Nephron progenitor cell (in vitro differentiated cells): ENCODE data around the gene HIBCH.

ENCODE experiments used
- DNase-seq: peaks from one replicate; pipeline ENCODE4 v3.0.0; 2021
- H3K27ac Mint-ChIP-seq: 2 replicates; pipeline ENCODE4 v1.8.0; 2021; ENCODE audit warnings: mild to moderate bottlenecking, moderate library complexity, mixed read lengths
- H3K27me3 Mint-ChIP-seq: 2 replicates; pipeline ENCODE4 v1.8.0; 2021; ENCODE audit warnings: mild to moderate bottlenecking, low read depth, mixed read lengths; ENCODE audit not compliant: poor library complexity
- H3K36me3 Mint-ChIP-seq: 2 replicates; pipeline ENCODE4 v1.8.0; 2021; ENCODE audit warnings: low read depth, mixed read lengths
- H3K4me1 Mint-ChIP-seq: 2 replicates; pipeline ENCODE4 v1.8.0; 2021; ENCODE audit warnings: mixed read lengths
- H3K4me3 Mint-ChIP-seq: 2 replicates; pipeline ENCODE4 v1.8.0; 2021; ENCODE audit warnings: mild to moderate bottlenecking, moderate library complexity, mixed read lengths
- H3K9me3 Mint-ChIP-seq: 2 replicates; pipeline ENCODE4 v1.8.0; 2021; ENCODE audit warnings: mild to moderate bottlenecking, moderate library complexity, mixed read lengths
- TF ChIP-seq, protein P1 (sequence below): fragments of 200-600 bp; sonication (generic); IDR thresholded peaks from 2 replicates; pipeline ENCODE4 v1.5.0; 2021; ENCODE audit warnings: antibody characterized with exemption

HIBCH gene

DNA sequence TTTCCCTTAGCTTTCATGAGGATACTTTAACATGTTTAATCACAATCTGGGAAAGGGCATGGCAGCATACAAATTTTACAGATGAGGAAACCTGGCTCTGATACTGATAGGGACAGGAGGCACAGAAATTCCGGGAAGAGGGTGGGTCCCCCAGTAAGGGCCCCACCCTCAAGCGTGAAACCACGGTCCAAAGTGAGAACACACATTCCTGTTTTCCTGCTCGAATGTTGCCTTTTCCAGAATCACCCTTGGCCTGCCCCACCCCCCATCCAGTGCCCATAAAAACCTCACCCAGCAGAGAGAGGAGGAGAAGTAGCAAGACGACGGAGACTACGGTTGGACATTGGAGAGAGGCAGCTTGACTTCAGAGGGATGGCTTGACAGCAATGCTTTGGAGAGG lies 98.2 kb downstream of the HIBCH start:
- H3K36me3 Mint-ChIP-seq: peaks cover 68% of the 10 kb centered on the region
- H3K27ac Mint-ChIP-seq: no peak overlapping the region
- peaks cover 42% of the 10 kb centered on the region for H3K9me3 Mint-ChIP-seq
- no peak overlapping the region for H3K4me3 Mint-ChIP-seq
- no peak for DNase-seq
- peaks cover 31% of the 10 kb centered on the region for H3K4me1 Mint-ChIP-seq
- H3K27me3 Mint-ChIP-seq: peaks cover 5% of the 10 kb centered on the region
- TF ChIP-seq, protein P1, sequence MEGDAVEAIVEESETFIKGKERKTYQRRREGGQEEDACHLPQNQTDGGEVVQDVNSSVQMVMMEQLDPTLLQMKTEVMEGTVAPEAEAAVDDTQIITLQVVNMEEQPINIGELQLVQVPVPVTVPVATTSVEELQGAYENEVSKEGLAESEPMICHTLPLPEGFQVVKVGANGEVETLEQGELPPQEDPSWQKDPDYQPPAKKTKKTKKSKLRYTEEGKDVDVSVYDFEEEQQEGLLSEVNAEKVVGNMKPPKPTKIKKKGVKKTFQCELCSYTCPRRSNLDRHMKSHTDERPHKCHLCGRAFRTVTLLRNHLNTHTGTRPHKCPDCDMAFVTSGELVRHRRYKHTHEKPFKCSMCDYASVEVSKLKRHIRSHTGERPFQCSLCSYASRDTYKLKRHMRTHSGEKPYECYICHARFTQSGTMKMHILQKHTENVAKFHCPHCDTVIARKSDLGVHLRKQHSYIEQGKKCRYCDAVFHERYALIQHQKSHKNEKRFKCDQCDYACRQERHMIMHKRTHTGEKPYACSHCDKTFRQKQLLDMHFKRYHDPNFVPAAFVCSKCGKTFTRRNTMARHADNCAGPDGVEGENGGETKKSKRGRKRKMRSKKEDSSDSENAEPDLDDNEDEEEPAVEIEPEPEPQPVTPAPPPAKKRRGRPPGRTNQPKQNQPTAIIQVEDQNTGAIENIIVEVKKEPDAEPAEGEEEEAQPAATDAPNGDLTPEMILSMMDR: no peak

DNA sequence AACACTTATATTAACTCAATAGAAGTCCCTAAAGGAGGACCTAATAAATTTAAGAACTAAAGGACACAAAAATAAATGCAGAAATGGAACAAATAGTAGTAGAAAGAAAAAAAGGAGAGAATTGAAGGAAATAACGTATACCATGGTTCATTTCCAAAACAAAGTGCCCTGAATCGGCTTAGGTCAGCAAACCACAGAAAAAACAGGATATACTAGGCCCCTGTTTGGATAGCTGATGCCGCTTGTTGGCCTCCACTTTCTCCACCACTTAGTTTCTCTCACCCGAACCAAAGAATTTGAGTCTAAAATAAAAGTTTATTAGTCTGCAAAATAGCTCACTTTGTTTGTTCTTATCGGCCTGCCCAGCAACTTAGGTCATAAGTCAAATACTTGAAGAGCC lies 100.4 kb downstream of the HIBCH start:
- peaks cover 21% of the 10 kb centered on the region for H3K9me3 Mint-ChIP-seq
- peaks cover 46% of the 10 kb centered on the region for H3K36me3 Mint-ChIP-seq
- peaks cover 54% of the 10 kb centered on the region for H3K4me1 Mint-ChIP-seq
- H3K27ac Mint-ChIP-seq: no peak overlapping the region
- no peak for DNase-seq
- peaks cover 5% of the 10 kb centered on the region for H3K27me3 Mint-ChIP-seq
- H3K4me3 Mint-ChIP-seq: no peak overlapping the region
- TF ChIP-seq, protein P1: no peak

DNA sequence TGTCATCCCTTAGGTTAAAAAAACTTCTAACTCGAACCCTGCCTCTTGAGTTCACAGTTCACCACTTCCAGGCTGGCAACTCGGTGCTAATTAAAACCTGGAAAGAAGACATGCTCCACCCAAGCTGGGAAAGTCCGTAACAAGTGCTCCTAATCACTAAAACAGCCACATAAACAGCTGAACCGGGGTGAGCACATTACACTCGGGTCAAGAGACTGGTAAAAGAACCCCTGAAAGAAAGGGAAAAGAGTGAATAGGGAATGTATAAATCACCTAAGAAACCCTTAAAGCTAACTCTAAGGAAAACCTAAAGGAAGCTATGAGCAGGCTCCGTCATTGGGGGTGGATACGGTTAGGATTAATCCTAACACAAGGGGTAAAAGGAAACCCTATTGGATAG lies 102.0 kb downstream of the HIBCH start:
- peaks cover 30% of the 10 kb centered on the region for H3K36me3 Mint-ChIP-seq
- H3K27me3 Mint-ChIP-seq: peaks cover 5% of the 10 kb centered on the region
- peaks cover 64% of the 10 kb centered on the region for H3K4me1 Mint-ChIP-seq
- H3K4me3 Mint-ChIP-seq: no peak overlapping the region
- TF ChIP-seq, protein P1: no peak
- no peak for DNase-seq
- H3K9me3 Mint-ChIP-seq: peaks cover 7% of the 10 kb centered on the region
- H3K27ac Mint-ChIP-seq: peak overlapping the region; percentile 70

DNA sequence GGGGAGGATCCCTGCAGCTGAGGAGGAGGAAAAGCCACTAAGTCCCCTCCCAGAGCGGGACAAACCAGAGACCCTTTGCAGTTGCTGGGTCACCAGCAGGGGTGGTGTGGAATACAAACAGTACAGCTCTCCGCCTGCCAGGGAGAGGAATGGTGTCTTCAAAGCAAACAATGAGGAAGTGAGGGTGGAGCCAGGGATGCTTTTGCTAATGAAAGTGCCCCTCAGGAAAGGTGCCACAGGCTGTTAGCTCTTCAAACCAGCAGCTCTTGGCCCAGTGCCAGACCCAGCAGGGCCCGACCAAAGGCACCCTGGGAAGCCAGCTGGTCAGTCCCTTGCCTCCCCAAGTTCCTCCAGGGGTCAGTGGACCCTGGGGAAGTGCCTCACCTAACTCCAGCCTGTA lies 102.8 kb downstream of the HIBCH start:
- H3K4me1 Mint-ChIP-seq: peaks cover 61% of the 10 kb centered on the region
- H3K4me3 Mint-ChIP-seq: no peak overlapping the region
- H3K9me3 Mint-ChIP-seq: no peaks in the 10 kb centered on the region
- H3K36me3 Mint-ChIP-seq: peaks cover 22% of the 10 kb centered on the region
- TF ChIP-seq, protein P1: no peak
- H3K27ac Mint-ChIP-seq: peak overlapping the region; percentile 37
- DNase-seq: peak; percentile 13
- peaks cover 1% of the 10 kb centered on the region for H3K27me3 Mint-ChIP-seq

DNA sequence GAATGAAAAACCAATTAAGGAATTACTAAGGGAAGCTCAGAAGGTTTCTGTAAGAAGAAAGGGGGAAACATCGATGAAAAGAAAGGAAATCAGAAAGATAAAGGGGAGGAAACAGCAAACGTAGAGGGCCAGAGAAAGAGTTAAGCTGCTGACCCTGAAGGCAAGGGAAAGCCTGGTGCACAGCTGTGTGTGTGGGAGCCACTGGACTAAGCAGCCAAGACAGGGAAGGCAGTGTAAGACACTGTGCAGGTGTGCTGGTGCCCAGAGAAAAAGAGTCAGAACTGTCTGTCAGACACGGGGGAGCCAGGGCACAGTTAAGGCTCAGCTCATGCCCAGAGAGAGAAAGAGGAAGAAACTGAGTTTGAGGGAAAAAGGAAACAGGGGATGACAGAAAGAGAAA lies 104.0 kb downstream of the HIBCH start:
- Mint-ChIP-seq H3K27ac (peak overlapping the region; percentile 37), H3K27me3 (no peaks in the 10 kb centered on the region), H3K9me3 (no peaks in the 10 kb centered on the region), H3K4me1 (peaks cover 56% of the 10 kb centered on the region), H3K36me3 (peaks cover 15% of the 10 kb centered on the region), H3K4me3 (peak overlapping the region; percentile 8)
- TF ChIP-seq, protein P1: no peak
- no peak for DNase-seq

DNA sequence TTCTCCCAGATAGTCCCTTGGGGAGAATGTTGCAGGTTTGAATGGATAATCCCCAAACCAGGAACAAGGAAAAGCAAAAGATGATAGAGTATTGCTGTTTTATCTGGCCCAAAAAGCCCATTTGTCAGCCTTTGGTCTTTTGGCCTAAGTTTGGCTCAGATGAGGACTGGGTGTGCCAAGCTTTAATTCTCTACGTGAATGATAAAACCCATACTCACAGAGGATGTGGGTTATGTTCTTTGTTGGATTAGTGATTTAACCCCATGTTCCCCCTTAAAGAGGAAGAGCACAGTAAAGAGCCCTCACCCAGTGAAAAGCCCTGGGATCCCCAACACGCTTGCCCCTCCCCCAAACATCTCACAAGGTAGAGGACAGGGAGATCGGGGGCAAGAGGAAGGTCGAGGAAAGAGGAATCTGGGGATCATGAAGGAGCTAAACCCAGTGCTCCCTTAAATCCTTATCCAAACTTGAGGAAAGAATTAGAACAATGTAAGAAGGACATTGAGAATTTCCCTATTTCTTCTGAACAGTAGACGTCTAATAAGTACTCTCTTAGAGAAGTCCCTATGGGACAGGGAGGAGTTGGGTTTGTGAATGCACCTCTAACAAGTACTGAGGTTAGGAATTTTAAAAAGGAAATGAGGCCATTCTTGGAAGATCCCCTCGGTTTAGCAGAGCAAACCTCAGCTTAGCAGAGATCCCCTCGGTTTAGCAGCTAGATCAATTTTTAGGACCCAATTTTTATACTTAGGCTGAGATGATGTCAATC lies 105.0 kb downstream of the HIBCH start:
- Mint-ChIP-seq H3K27ac (no peak overlapping the region), H3K36me3 (peaks cover 13% of the 10 kb centered on the region), H3K4me3 (no peak overlapping the region)

More for the DNA sequence above, 105.0 kb downstream of the HIBCH start:
- peaks cover 55% of the 10 kb centered on the region for H3K4me1 Mint-ChIP-seq
- H3K27me3 Mint-ChIP-seq: no peaks in the 10 kb centered on the region
- TF ChIP-seq, protein P1: no peak
- DNase-seq: no peak
- no peaks in the 10 kb centered on the region for H3K9me3 Mint-ChIP-seq
